K562 (cell line): ENCODE measurements around the gene CEP44. TPM values are rescaled to one million over a fixed set of nuclear protein-coding genes. Genes with fewer than 3 reads are reported as not detected.

Experiments used
- ATAC-seq: fragments of 200-7000 bp; cut with Tn5 transposase; 3 replicates; pipeline ENCODE4 v1.9.1; 2020; ENCODE audit warnings: moderate library complexity
- BruUV-seq: library from RNA; stranded (reverse); fragments of 400-500 nt; replicated peaks from 2 replicates; lab custom pipeline; 2021; lab: Mats Ljungman, UMichigan
- CTCF ChIA-PET: fragments of 300-600 bp; formaldehyde crosslinking; extraction: SDS; loops from one replicate; lab custom pipeline; 2021; ENCODE audit warnings: low intra/inter-chr PET ratio; lab: Yijun Ruan, JAX
- POLR2A ChIA-PET: fragments of 300-600, 350-650 bp; sonication (Branson Sonifier 250); formaldehyde crosslinking; extraction: SDS; loops from one replicate; lab custom pipeline; 2021; ENCODE audit warnings: antibody characterized with exemption, inconsistent platforms; lab: Yijun Ruan, JAX
- DNase-seq, 4 experiments: peaks; one replicate each; pipeline versions ENCODE4 v3.0.0 to v3.0.0-alpha.2; 2011 to 2018; ENCODE audit warnings: low spot score in 3 of 4, mixed read lengths in 3 of 4; ENCODE audit errors: extremely low read depth in 1 of 4
- FAIRE-seq: peaks from 2 replicates; lab custom pipeline; 2011; peaks lifted over from hg19 to GRCh38; lab: Jason Lieb, UNC
- H2AFZ ChIP-seq: 2 replicates; pipeline ENCODE4 v1.6.0; 2011; ENCODE audit warnings: low read depth, low read length, control low read depth, inconsistent platforms
- H3K27ac ChIP-seq: fragments of 200-600 bp; 3 replicates; pipeline ENCODE4 v1.8.0; 2011; ENCODE audit warnings: low read depth, mild to moderate bottlenecking, control low read depth, inconsistent platforms, low read length, moderate library complexity, mixed read lengths; ENCODE audit errors: extremely low read depth
- H3K27me3 ChIP-seq, 2 experiments: fragments of 300-600 bp in 1 of 2; 2 replicates in 1 of 2; 3 replicates in 1 of 2; pipeline versions ENCODE4 v1.6.0 to v1.8.0; 2011; ENCODE audit warnings: inconsistent platforms in 2 of 2, low read length in 2 of 2, mild to moderate bottlenecking in 1 of 2, mixed read lengths in 1 of 2, moderate library complexity in 1 of 2; ENCODE audit not compliant: control insufficient read depth in 2 of 2, insufficient read depth in 2 of 2
- H3K36me3 ChIP-seq: fragments of 300-600 bp; 3 replicates; pipeline ENCODE4 v1.8.0; 2011; ENCODE audit warnings: mild to moderate bottlenecking, low read length, inconsistent platforms; ENCODE audit not compliant: control insufficient read depth, insufficient read depth
- H3K4me1 ChIP-seq, 2 experiments: fragments of 200-600 bp in 1 of 2; replicated peaks in 1 of 2; 2 replicates in 1 of 2; 3 replicates in 1 of 2; pipeline versions ENCODE4 v1.5.1 to v1.8.0; 2011; ENCODE audit warnings: inconsistent platforms in 2 of 2, low read length in 2 of 2, mild to moderate bottlenecking in 1 of 2, mixed read lengths in 1 of 2, moderate library complexity in 1 of 2; ENCODE audit not compliant: control insufficient read depth in 2 of 2, insufficient read depth in 2 of 2
- H3K4me2 ChIP-seq: 2 replicates; pipeline ENCODE4 v1.6.1; 2011; ENCODE audit warnings: low read length, control low read depth, inconsistent platforms, mixed read lengths; ENCODE audit not compliant: insufficient read depth
- H3K4me3 ChIP-seq: fragments of 200-600 bp; sonication (generic), shearing (Covaris generic); 2 replicates; pipeline ENCODE4 v1.5.1; 2016; ENCODE audit warnings: control low read depth, inconsistent platforms
- H3K79me2 ChIP-seq: fragments of 200-600 bp; 3 replicates; pipeline ENCODE4 v1.8.0; 2011; ENCODE audit warnings: low read length, inconsistent platforms; ENCODE audit not compliant: control insufficient read depth, insufficient read depth
- H3K9ac ChIP-seq, 2 experiments: 2 replicates each; pipeline versions ENCODE4 v1.6.0 to v1.6.1; 2011; ENCODE audit warnings: low read depth in 2 of 2, low read length in 2 of 2, control low read depth in 1 of 2, inconsistent platforms in 1 of 2, mild to moderate bottlenecking in 1 of 2, mixed read lengths in 1 of 2; ENCODE audit not compliant: insufficient read depth in 1 of 2
- H3K9me1 ChIP-seq: one replicate; pipeline ENCODE4 v1.6.0; 2011; ENCODE audit warnings: inconsistent platforms, mild to moderate bottlenecking, low read length, moderate library complexity; ENCODE audit not compliant: control insufficient read depth, insufficient read depth
- H3K9me3 ChIP-seq: replicated peaks from 2 replicates; pipeline ENCODE4 v1.5.1; 2011; ENCODE audit warnings: low read depth, low read length, inconsistent platforms; ENCODE audit not compliant: control insufficient read depth, insufficient read depth
- H4K20me1 ChIP-seq: replicated peaks from 2 replicates; pipeline ENCODE4 v1.6.1; 2011; ENCODE audit warnings: low read length, inconsistent platforms, mixed read lengths; ENCODE audit not compliant: control insufficient read depth, insufficient read depth
- C11orf30 ChIP-seq: fragments of 450-650 bp; IDR thresholded peaks from 2 replicates; pipeline ENCODE4 v1.6.1; 2016; ENCODE audit warnings: low read depth, mild to moderate bottlenecking
- DNMT1 ChIP-seq: fragments of 450-650 bp; IDR thresholded peaks from 2 replicates; pipeline ENCODE4 v1.6.1; 2016; ENCODE audit warnings: antibody characterized with exemption, mild to moderate bottlenecking
- KAT7 ChIP-seq: sonication (generic); formaldehyde crosslinking; IDR thresholded peaks from 2 replicates; pipeline ENCODE4 v1.8.0; 2022; ENCODE audit warnings: missing genetic modification reagents, mild to moderate bottlenecking, borderline replicate concordance
- ZNF75A ChIP-seq: fragments of 450-650 bp; formaldehyde crosslinking; IDR thresholded peaks from 2 replicates; pipeline ENCODE4 v1.4.0; 2020; ENCODE audit warnings: mild to moderate bottlenecking
- WGBS: fragments of 100-300 bp; shearing (Covaris generic); methylation state at CpG from one replicate; pipeline ENCODE4 v1.1.6; 2016; ENCODE audit warnings: low coverage, mixed read lengths; ENCODE audit not compliant: insufficient coverage; ENCODE audit errors: missing lambda C conversion rate; 5-methylcytosine and 5-hydroxymethylcytosine counted together
- in situ Hi-C: fragments of 300-500 bp; cut with MboI; formaldehyde crosslinking; loops from 4 replicates; pipeline ENCODE4 v1.15.0; 2018; ENCODE audit warnings: inconsistent platforms, mixed read lengths
- intact Hi-C: fragments of 100-400 bp; cut with micrococcal nuclease; formaldehyde crosslinking; loops from 2 replicates; pipeline ENCODE4 v1.14.2; 2022
- polyA plus RNA-seq, 8 experiments: library from polyadenylated mRNA; depleted of rRNA in 4 of 8; stranded (reverse) in 5 of 8; unstranded in 3 of 8; fragments of >200 nt; fragmentation: Nextera tagmentation in 2 of 8; fragmentation: Illumina TruSeq in 1 of 8; extraction: Ambion mirVana in 2 of 8; extraction: Trizol in 1 of 8; gene quantifications; 2 replicates each; pipeline versions ENCODE4 v1.2.1 to v1.2.3, GENCODE V29; 2011 to 2014; ENCODE audit warnings: inconsistent platforms in 1 of 8, missing spikeins in 1 of 8
- total RNA-seq, 7 experiments: library from RNA; depleted of rRNA in 6 of 7; stranded (reverse); fragments of >200 nt in 6 of 7; fragmentation: Illumina TruSeq in 2 of 7; extraction: Trizol in 2 of 7; gene quantifications; 2 replicates each; pipeline versions ENCODE4 v1.2.1 to v1.2.3, GENCODE V29; 2011 to 2021; ENCODE audit warnings: low replicate concordance in 1 of 7
- TF ChIP-seq, protein P1 (sequence below): fragments of 450-650 bp; IDR thresholded peaks from 2 replicates; pipeline ENCODE4 v1.6.1; 2016; ENCODE audit warnings: mild to moderate bottlenecking, moderate library complexity

Gene CEP44
- total and polyA plus RNA-seq, 9 of the 15 experiments (the other 6 are each of a cell fraction or from before 2014, with no cell fraction given) = 19.6 to 45.0 (median 24.4) TPM

DNA sequence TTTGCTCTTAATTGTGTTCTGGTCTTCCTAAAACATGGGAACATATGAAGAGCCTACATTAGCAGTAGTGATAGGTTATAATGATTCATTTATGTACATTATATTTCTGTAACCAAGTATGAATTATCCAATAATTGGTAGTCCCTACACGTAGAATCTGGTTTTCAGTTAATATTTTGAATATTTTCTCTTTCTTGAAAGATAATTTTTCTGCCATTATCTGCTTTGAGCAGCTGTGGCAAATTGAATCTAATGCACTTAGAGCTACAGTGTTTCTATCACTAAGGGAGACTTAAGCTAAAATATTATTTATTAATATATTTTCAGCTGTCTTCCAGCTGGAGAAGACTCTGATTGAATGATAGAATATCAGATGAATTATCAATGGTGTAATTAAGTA is 21.0 kb downstream of the CEP44 start:
- no peaks in the 10 kb centered on the region for H3K4me1 ChIP-seq
- H3K4me2 ChIP-seq = no peak overlapping the region
- H3K4me3 ChIP-seq = no peak overlapping the region
- FAIRE-seq (no peak), ATAC-seq (no peak), DNase-seq (no peak)
- intact Hi-C loops = no loop called here
- BruUV-seq = no TSS peak
- H3K9ac ChIP-seq = no peak overlapping the region
- H3K36me3 ChIP-seq = peaks cover 77% of the 10 kb centered on the region
- H2AFZ ChIP-seq = no peak overlapping the region
- no peaks in the 10 kb centered on the region for H3K9me3 ChIP-seq
- no peaks in the 10 kb centered on the region; the same call in 2 of the 3 replicates for H3K79me2 ChIP-seq
- H3K9me1 ChIP-seq = no peaks in the 10 kb centered on the region
- CTCF ChIA-PET = no interaction called here
- POLR2A ChIA-PET = interaction anchor here (0.8 kb wide), 1 partner anchor 10 kb away, joined by 3 read pairs; no protein-coding TSS in a partner anchor
- 94% methylated on average over 1 of the region's 1 CpG for WGBS
- H3K27me3 ChIP-seq = no peaks in the 10 kb centered on the region
- TF ChIP-seq ZNF75A (CRISPR knock-in tag) (no peak), KAT7 (CRISPR knock-in tag) (no peak)
- in situ Hi-C loops = no loop called here
- H3K27ac ChIP-seq = no peak overlapping the region
- no peaks in the 10 kb centered on the region for H4K20me1 ChIP-seq

DNA sequence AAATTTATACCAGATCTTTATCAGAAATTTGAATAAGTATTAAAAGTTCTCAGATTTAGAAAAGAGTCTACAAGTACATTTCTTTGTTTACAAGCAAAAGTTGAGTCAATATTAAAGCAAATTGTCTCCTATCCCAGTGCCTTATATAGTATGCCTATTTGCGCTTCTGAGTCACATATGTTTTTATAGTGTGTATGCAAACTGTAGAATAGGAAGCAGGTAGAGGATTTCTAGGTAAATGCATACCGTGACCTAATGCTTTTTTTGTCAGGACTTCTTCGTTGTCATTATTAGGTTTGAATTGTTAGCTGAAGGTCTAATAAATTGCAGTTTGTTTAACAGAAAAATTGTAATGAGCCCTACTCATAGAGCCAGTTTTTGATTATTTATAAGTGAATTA is 22.2 kb downstream of the CEP44 start:
- DNase-seq = no peak
- intact Hi-C loops (no loop called here), in situ Hi-C loops (no loop called here)
- H3K4me3 ChIP-seq = no peak overlapping the region
- no peak overlapping the region for H3K27ac ChIP-seq
- no peaks in the 10 kb centered on the region for H3K27me3 ChIP-seq
- WGBS = 70% methylated on average over 3 of the region's 3 CpGs
- ChIA-PET POLR2A (no interaction called here), CTCF (no interaction called here)
- no peaks in the 10 kb centered on the region for H3K79me2 ChIP-seq
- no peaks in the 10 kb centered on the region for H3K9me1 ChIP-seq
- peaks cover 70% of the 10 kb centered on the region for H3K36me3 ChIP-seq
- FAIRE-seq = no peak
- no peak for ATAC-seq
- H2AFZ ChIP-seq = no peak overlapping the region
- no TSS peak for BruUV-seq
- no peak overlapping the region for H3K4me2 ChIP-seq
- H3K9me3 ChIP-seq = no peaks in the 10 kb centered on the region
- no peaks in the 10 kb centered on the region for H3K4me1 ChIP-seq
- H3K9ac ChIP-seq = no peak overlapping the region
- no peaks in the 10 kb centered on the region for H4K20me1 ChIP-seq
- TF ChIP-seq C11orf30 (no peak), DNMT1 (no peak)
- TF ChIP-seq, protein P1, sequence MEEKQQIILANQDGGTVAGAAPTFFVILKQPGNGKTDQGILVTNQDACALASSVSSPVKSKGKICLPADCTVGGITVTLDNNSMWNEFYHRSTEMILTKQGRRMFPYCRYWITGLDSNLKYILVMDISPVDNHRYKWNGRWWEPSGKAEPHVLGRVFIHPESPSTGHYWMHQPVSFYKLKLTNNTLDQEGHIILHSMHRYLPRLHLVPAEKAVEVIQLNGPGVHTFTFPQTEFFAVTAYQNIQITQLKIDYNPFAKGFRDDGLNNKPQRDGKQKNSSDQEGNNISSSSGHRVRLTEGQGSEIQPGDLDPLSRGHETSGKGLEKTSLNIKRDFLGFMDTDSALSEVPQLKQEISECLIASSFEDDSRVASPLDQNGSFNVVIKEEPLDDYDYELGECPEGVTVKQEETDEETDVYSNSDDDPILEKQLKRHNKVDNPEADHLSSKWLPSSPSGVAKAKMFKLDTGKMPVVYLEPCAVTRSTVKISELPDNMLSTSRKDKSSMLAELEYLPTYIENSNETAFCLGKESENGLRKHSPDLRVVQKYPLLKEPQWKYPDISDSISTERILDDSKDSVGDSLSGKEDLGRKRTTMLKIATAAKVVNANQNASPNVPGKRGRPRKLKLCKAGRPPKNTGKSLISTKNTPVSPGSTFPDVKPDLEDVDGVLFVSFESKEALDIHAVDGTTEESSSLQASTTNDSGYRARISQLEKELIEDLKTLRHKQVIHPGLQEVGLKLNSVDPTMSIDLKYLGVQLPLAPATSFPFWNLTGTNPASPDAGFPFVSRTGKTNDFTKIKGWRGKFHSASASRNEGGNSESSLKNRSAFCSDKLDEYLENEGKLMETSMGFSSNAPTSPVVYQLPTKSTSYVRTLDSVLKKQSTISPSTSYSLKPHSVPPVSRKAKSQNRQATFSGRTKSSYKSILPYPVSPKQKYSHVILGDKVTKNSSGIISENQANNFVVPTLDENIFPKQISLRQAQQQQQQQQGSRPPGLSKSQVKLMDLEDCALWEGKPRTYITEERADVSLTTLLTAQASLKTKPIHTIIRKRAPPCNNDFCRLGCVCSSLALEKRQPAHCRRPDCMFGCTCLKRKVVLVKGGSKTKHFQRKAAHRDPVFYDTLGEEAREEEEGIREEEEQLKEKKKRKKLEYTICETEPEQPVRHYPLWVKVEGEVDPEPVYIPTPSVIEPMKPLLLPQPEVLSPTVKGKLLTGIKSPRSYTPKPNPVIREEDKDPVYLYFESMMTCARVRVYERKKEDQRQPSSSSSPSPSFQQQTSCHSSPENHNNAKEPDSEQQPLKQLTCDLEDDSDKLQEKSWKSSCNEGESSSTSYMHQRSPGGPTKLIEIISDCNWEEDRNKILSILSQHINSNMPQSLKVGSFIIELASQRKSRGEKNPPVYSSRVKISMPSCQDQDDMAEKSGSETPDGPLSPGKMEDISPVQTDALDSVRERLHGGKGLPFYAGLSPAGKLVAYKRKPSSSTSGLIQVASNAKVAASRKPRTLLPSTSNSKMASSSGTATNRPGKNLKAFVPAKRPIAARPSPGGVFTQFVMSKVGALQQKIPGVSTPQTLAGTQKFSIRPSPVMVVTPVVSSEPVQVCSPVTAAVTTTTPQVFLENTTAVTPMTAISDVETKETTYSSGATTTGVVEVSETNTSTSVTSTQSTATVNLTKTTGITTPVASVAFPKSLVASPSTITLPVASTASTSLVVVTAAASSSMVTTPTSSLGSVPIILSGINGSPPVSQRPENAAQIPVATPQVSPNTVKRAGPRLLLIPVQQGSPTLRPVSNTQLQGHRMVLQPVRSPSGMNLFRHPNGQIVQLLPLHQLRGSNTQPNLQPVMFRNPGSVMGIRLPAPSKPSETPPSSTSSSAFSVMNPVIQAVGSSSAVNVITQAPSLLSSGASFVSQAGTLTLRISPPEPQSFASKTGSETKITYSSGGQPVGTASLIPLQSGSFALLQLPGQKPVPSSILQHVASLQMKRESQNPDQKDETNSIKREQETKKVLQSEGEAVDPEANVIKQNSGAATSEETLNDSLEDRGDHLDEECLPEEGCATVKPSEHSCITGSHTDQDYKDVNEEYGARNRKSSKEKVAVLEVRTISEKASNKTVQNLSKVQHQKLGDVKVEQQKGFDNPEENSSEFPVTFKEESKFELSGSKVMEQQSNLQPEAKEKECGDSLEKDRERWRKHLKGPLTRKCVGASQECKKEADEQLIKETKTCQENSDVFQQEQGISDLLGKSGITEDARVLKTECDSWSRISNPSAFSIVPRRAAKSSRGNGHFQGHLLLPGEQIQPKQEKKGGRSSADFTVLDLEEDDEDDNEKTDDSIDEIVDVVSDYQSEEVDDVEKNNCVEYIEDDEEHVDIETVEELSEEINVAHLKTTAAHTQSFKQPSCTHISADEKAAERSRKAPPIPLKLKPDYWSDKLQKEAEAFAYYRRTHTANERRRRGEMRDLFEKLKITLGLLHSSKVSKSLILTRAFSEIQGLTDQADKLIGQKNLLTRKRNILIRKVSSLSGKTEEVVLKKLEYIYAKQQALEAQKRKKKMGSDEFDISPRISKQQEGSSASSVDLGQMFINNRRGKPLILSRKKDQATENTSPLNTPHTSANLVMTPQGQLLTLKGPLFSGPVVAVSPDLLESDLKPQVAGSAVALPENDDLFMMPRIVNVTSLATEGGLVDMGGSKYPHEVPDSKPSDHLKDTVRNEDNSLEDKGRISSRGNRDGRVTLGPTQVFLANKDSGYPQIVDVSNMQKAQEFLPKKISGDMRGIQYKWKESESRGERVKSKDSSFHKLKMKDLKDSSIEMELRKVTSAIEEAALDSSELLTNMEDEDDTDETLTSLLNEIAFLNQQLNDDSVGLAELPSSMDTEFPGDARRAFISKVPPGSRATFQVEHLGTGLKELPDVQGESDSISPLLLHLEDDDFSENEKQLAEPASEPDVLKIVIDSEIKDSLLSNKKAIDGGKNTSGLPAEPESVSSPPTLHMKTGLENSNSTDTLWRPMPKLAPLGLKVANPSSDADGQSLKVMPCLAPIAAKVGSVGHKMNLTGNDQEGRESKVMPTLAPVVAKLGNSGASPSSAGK = no peak
